H1 (cell line): ENCODE data around the gene NR3C2. TPM values are rescaled to one million over a fixed set of nuclear protein-coding genes. Genes with fewer than 3 reads are reported as not detected.

Experiments used
- CTCF ChIA-PET: fragments of 300-600 bp; sonication (Branson Sonifier 250); formaldehyde crosslinking; loops from one replicate; lab custom pipeline; 2021; ENCODE audit not compliant: partially characterized antibody; lab: Charles Lee
- POLR2A ChIA-PET: fragments of 300-600 bp; sonication (Branson Sonifier 250); formaldehyde crosslinking; loops from one replicate; lab custom pipeline; 2021; ENCODE audit warnings: inconsistent platforms; ENCODE audit not compliant: partially characterized antibody; lab: Charles Lee
- DNase-seq, 2 experiments: peaks; one replicate each; pipeline versions ENCODE4 v3.0.0 to v3.0.0-alpha.2; 2010 to 2022; ENCODE audit warnings: low spot score in 2 of 2, low read depth in 1 of 2, mixed read lengths in 1 of 2
- FAIRE-seq: peaks from 2 replicates; lab custom pipeline; 2011; peaks lifted over from hg19 to GRCh38; lab: Jason Lieb, UNC
- H2AFZ ChIP-seq: 2 replicates; pipeline ENCODE4 v1.8.1; 2012; ENCODE audit warnings: low read length, inconsistent platforms
- H2AK5ac ChIP-seq: 2 replicates; pipeline ENCODE4 v1.6.1; 2013; ENCODE audit warnings: low read depth, low read length
- H2BK120ac ChIP-seq: replicated peaks from 2 replicates; pipeline ENCODE3; 2013; ENCODE audit warnings: low read depth, low read length, inconsistent platforms
- H2BK12ac ChIP-seq: 2 replicates; pipeline ENCODE4 v1.6.1; 2013; ENCODE audit warnings: low read depth, low read length
- H2BK15ac ChIP-seq: 2 replicates; pipeline ENCODE4 v1.6.1; 2013; ENCODE audit warnings: low read length
- H2BK20ac ChIP-seq: 2 replicates; pipeline ENCODE4 v1.6.1; 2013; ENCODE audit warnings: low read length
- H2BK5ac ChIP-seq: 2 replicates; pipeline ENCODE4 v1.6.1; 2013; ENCODE audit warnings: low read depth, low read length
- H3K14ac ChIP-seq: 2 replicates; pipeline ENCODE4 v1.6.1; 2013; ENCODE audit warnings: inconsistent platforms; ENCODE audit not compliant: insufficient read length
- H3K18ac ChIP-seq: 2 replicates; pipeline ENCODE4 v1.6.1; 2013; ENCODE audit warnings: low read length; ENCODE audit errors: extremely low read depth
- H3K23ac ChIP-seq: 2 replicates; pipeline ENCODE4 v1.6.1; 2013; ENCODE audit warnings: inconsistent platforms; ENCODE audit not compliant: insufficient read length
- H3K23me2 ChIP-seq: 2 replicates; pipeline ENCODE4 v1.6.1; 2013; ENCODE audit warnings: low read depth, low read length
- H3K27ac ChIP-seq: 2 replicates; pipeline ENCODE4 v1.6.1; 2011; ENCODE audit warnings: low read depth, low read length, inconsistent platforms
- H3K27me3 ChIP-seq, 4 experiments: replicated peaks in 1 of 4; 1 replicate in 1 of 4; 2 replicates in 3 of 4; pipeline versions ENCODE4 v1.6.1 to v1.8.1; 2011 to 2013; ENCODE audit warnings: low read length in 3 of 4, mild to moderate bottlenecking in 3 of 4, inconsistent platforms in 2 of 4, mixed read lengths in 2 of 4, moderate library complexity in 1 of 4; ENCODE audit not compliant: control insufficient read depth in 3 of 4, insufficient read depth in 3 of 4; ENCODE audit errors: extremely low read depth in 1 of 4
- H3K36me3 ChIP-seq, 4 experiments: 2 replicates each; pipeline versions ENCODE4 v1.6.1 to v1.8.1; 2011 to 2013; ENCODE audit warnings: mild to moderate bottlenecking in 4 of 4, low read length in 3 of 4, moderate library complexity in 2 of 4, control low read depth in 1 of 4, inconsistent platforms in 1 of 4; ENCODE audit not compliant: insufficient read depth in 4 of 4, control insufficient read depth in 2 of 4
- H3K4ac ChIP-seq: replicated peaks from 2 replicates; pipeline ENCODE3; 2013; ENCODE audit warnings: low read length, low read depth, mixed read lengths, inconsistent platforms; ENCODE audit not compliant: insufficient read length
- H3K4me1 ChIP-seq, 4 experiments: replicated peaks in 1 of 4; 1 replicate in 1 of 4; 2 replicates in 3 of 4; pipeline versions ENCODE4 v1.6.1 to v1.8.1; 2011 to 2013; ENCODE audit warnings: low read length in 3 of 4, inconsistent platforms in 2 of 4, mixed read lengths in 1 of 4; ENCODE audit not compliant: insufficient read depth in 4 of 4, control insufficient read depth in 3 of 4
- H3K4me2 ChIP-seq, 2 experiments: 2 replicates each; pipeline versions ENCODE4 v1.6.1 to v1.8.1; 2011 to 2013; ENCODE audit warnings: low read depth in 2 of 2, low read length in 2 of 2, control low read depth in 1 of 2, inconsistent platforms in 1 of 2, mild to moderate bottlenecking in 1 of 2; ENCODE audit not compliant: insufficient read depth in 1 of 2
- H3K4me3 ChIP-seq, 4 experiments: fragments of 200-600, 300-600 bp in 1 of 4; sonication (generic), shearing (Covaris generic), sonication (Bioruptor Twin) in 1 of 4; 2 replicates each; pipeline versions ENCODE4 v1.5.1 to v1.8.1; 2011 to 2016; ENCODE audit warnings: low read length in 4 of 4, low read depth in 3 of 4, control low read depth in 2 of 4, inconsistent platforms in 2 of 4, mild to moderate bottlenecking in 2 of 4, mixed read lengths in 1 of 4, moderate library complexity in 1 of 4; ENCODE audit not compliant: insufficient read depth in 2 of 4; ENCODE audit errors: extremely low read depth in 1 of 4
- H3K56ac ChIP-seq: replicated peaks from 2 replicates; pipeline ENCODE3; 2013; ENCODE audit warnings: low read depth, mild to moderate bottlenecking, mixed read lengths, low read length, inconsistent platforms; ENCODE audit not compliant: insufficient read length
- H3K79me1 ChIP-seq: 2 replicates; pipeline ENCODE4 v1.6.1; 2013; ENCODE audit warnings: low read depth, low read length, control low read depth
- H3K79me2 ChIP-seq, 2 experiments: 2 replicates each; pipeline versions ENCODE4 v1.6.1 to v1.8.1; 2012 to 2013; ENCODE audit warnings: low read length in 2 of 2, mild to moderate bottlenecking in 2 of 2, inconsistent platforms in 1 of 2; ENCODE audit not compliant: insufficient read depth in 2 of 2, control insufficient read depth in 1 of 2
- H3K9ac ChIP-seq, 4 experiments: replicated peaks in 1 of 4; 1 replicate in 1 of 4; 2 replicates in 3 of 4; pipeline versions ENCODE4 v1.6.1 to v1.8.1; 2011 to 2013; ENCODE audit warnings: low read depth in 3 of 4, low read length in 3 of 4, control low read depth in 2 of 4, mild to moderate bottlenecking in 2 of 4, moderate library complexity in 2 of 4, inconsistent platforms in 1 of 4; ENCODE audit errors: extremely low read depth in 1 of 4
- H3K9me3 ChIP-seq, 2 experiments: 2 replicates each; pipeline versions ENCODE4 v1.6.1 to v1.8.1; 2012 to 2013; ENCODE audit warnings: mild to moderate bottlenecking in 2 of 2, moderate library complexity in 2 of 2, control low read depth in 1 of 2, inconsistent platforms in 1 of 2, low read depth in 1 of 2, low read length in 1 of 2, mixed read lengths in 1 of 2; ENCODE audit not compliant: insufficient read depth in 2 of 2
- H4K20me1 ChIP-seq, 2 experiments: replicated peaks in 1 of 2; 2 replicates each; pipeline versions ENCODE3 to v1.8.1; 2011 to 2013; ENCODE audit warnings: inconsistent platforms in 2 of 2, low read length in 2 of 2, mild to moderate bottlenecking in 1 of 2; ENCODE audit not compliant: insufficient read depth in 2 of 2, control insufficient read depth in 1 of 2
- H4K5ac ChIP-seq: 2 replicates; pipeline ENCODE4 v1.6.1; 2013; ENCODE audit warnings: low read length, low read depth, mixed read lengths, inconsistent platforms; ENCODE audit not compliant: insufficient read length
- H4K8ac ChIP-seq: 2 replicates; pipeline ENCODE4 v1.8.0; 2013; ENCODE audit warnings: mild to moderate bottlenecking, moderate library complexity, low read length, inconsistent platforms; ENCODE audit not compliant: insufficient read depth; ENCODE audit errors: extremely low read depth
- H4K91ac ChIP-seq: replicated peaks from 2 replicates; pipeline ENCODE3; 2013; ENCODE audit warnings: low read length, mixed read lengths, inconsistent platforms; ENCODE audit not compliant: insufficient read length
- CTCF ChIP-seq, 3 experiments: IDR thresholded peaks; 1 replicate in 2 of 3; 2 replicates in 1 of 3; pipeline versions ENCODE4 v1.5.1 to v1.6.1; 2011; ENCODE audit warnings: low read length in 3 of 3, mild to moderate bottlenecking in 3 of 3, inconsistent platforms in 2 of 3, low read depth in 1 of 3, moderate library complexity in 1 of 3; ENCODE audit not compliant: insufficient read depth in 1 of 3; ENCODE audit errors: control extremely low read depth in 1 of 3
- KDM5A ChIP-seq: fragments of 200-600 bp; IDR thresholded peaks from 2 replicates; pipeline ENCODE4 v1.7.1; 2012; ENCODE audit warnings: mild to moderate bottlenecking, low read length, inconsistent platforms, mixed read lengths
- RBBP5 ChIP-seq: IDR thresholded peaks from 2 replicates; pipeline ENCODE4 v1.7.1; 2012; ENCODE audit warnings: low read depth, mild to moderate bottlenecking, inconsistent platforms, low read length, moderate library complexity, borderline replicate concordance
- RFX5 ChIP-seq: IDR thresholded peaks from 2 replicates; pipeline ENCODE4 v1.6.1; 2011; ENCODE audit warnings: low read depth, low read length, improper control_type of control experiment, borderline replicate concordance
- RXRA ChIP-seq: IDR thresholded peaks from 2 replicates; pipeline ENCODE4 v1.6.1; 2011; ENCODE audit warnings: low read depth, mild to moderate bottlenecking, low read length, moderate library complexity; ENCODE audit not compliant: insufficient read depth
- SP2 ChIP-seq: IDR thresholded peaks from 2 replicates; pipeline ENCODE4 v1.6.1; 2012; ENCODE audit warnings: mild to moderate bottlenecking, low read length, inconsistent platforms
- SRF ChIP-seq: IDR thresholded peaks from 2 replicates; pipeline ENCODE4 v1.6.1; 2011; ENCODE audit warnings: mild to moderate bottlenecking, low read depth, low read length, moderate library complexity
- TAF1 ChIP-seq: IDR thresholded peaks from 2 replicates; pipeline ENCODE4 v1.6.1; 2011; ENCODE audit warnings: mild to moderate bottlenecking, low read depth, low read length
- TEAD4 ChIP-seq: IDR thresholded peaks from 2 replicates; pipeline ENCODE4 v1.6.1; 2012; ENCODE audit warnings: low read depth, low read length, inconsistent platforms, mixed read lengths
- USF2 ChIP-seq: IDR thresholded peaks from 2 replicates; pipeline ENCODE4 v1.6.1; 2011; ENCODE audit warnings: low read length, improper control_type of control experiment
- ZNF274 ChIP-seq: IDR thresholded peaks from 2 replicates; pipeline ENCODE4 v1.7.0; 2012; ENCODE audit warnings: low read length, borderline replicate concordance; ENCODE audit errors: extremely low read depth
- WGBS, 2 experiments: shearing (Covaris generic) in 1 of 2; methylation state at CpG; one replicate each; pipeline versions ENCODE4 v1.1.6 to v1.1.7; 2013 to 2015; ENCODE audit warnings: low lambda C conversion rate in 2 of 2, mixed read lengths in 2 of 2, inconsistent platforms in 1 of 2, low coverage in 1 of 2, missing lambda C conversion rate in 1 of 2; ENCODE audit not compliant: insufficient replicate concordance in 2 of 2, insufficient coverage in 1 of 2, insufficient read length in 1 of 2; ENCODE audit errors: extremely low coverage in 1 of 2, missing lambda C conversion rate in 1 of 2; 5-methylcytosine and 5-hydroxymethylcytosine counted together
- polyA plus RNA-seq, 7 experiments: library from polyadenylated mRNA; depleted of rRNA in 3 of 7; stranded (reverse) in 5 of 7; unstranded in 2 of 7; fragments of >200 nt in 5 of 7; fragments of 200-250 nt in 2 of 7; gene quantifications; 1 replicate in 5 of 7; 2 replicates in 1 of 7; 4 replicates in 1 of 7; pipeline versions ENCODE4 v1.2.1 to v1.2.3, GENCODE V29; 2011 to 2013; ENCODE audit warnings: missing spikeins in 2 of 7, mixed read lengths in 2 of 7
- total RNA-seq: library from RNA; stranded (reverse); fragmentation: NEBNext Ultra II Directional; extraction: Animal tissue kit (Norgen Biotek cat#: 25700); gene quantifications from 2 replicates; pipeline ENCODE4 v1.2.1, GENCODE V29; 2021

NR3C2 gene
- total and polyA plus RNA-seq, 2 of the 8 experiments (the other 6 are each of a cell fraction or from before 2014, with no cell fraction given): 0.80 to 3.9 TPM

- no peaks in the 10 kb centered on the region for H3K23me2 ChIP-seq
- no peak for DNase-seq
- H3K4ac ChIP-seq: no peak overlapping the region
- H3K79me2 ChIP-seq: no peaks in the 10 kb centered on the region
- H2BK5ac ChIP-seq: no peak overlapping the region
- H4K20me1 ChIP-seq: no peaks in the 10 kb centered on the region
- no peak for FAIRE-seq
- no peak overlapping the region for H2AFZ ChIP-seq
- ChIA-PET CTCF (interaction anchor here (0.6 kb wide), 1 partner anchor 1247 kb away, joined by 3 read pairs; no protein-coding TSS in a partner anchor), POLR2A (no interaction called here)
- H3K18ac ChIP-seq: no peak overlapping the region
- no peak overlapping the region for H2BK20ac ChIP-seq
- H2BK12ac ChIP-seq: no peak overlapping the region
- no peak overlapping the region for H3K56ac ChIP-seq
- no peak overlapping the region for H2BK120ac ChIP-seq
- no peaks in the 10 kb centered on the region for H3K36me3 ChIP-seq
- H3K79me1 ChIP-seq: no peaks in the 10 kb centered on the region
- H4K91ac ChIP-seq: no peak overlapping the region
- H3K4me1 ChIP-seq: no peaks in the 10 kb centered on the region
- H3K23ac ChIP-seq: no peak overlapping the region
- H3K27me3 ChIP-seq: no peaks in the 10 kb centered on the region
- no peak overlapping the region for H3K27ac ChIP-seq
- H3K9ac ChIP-seq: no peak overlapping the region
- no peak overlapping the region for H3K14ac ChIP-seq
- no peak overlapping the region for H3K4me2 ChIP-seq
- H3K9me3 ChIP-seq: no peaks in the 10 kb centered on the region
- no peak overlapping the region for H2BK15ac ChIP-seq
- H3K4me3 ChIP-seq: no peak overlapping the region
- H2AK5ac ChIP-seq: no peak overlapping the region
- WGBS, 2 experiments: 92% methylated on average over 5 of the region's 5 CpGs; no CpG with 5 or more reads in 1 of the 2 experiments
- H4K8ac ChIP-seq: no peak overlapping the region
- H4K5ac ChIP-seq: no peak overlapping the region
- TF ChIP-seq SP2: no peak
- no peak for TF ChIP-seq TEAD4
- TF ChIP-seq SRF: no peak
- no peak for TF ChIP-seq KDM5A
- TF ChIP-seq RBBP5: no peak
- TF ChIP-seq USF2: no peak
- no peak for TF ChIP-seq RXRA
- TF ChIP-seq ZNF274: no peak
- no peak for TF ChIP-seq CTCF (IDR thresholded peaks at IDR 0.05; ENCODE audit: control extremely low read depth in 1 of 3, insufficient read depth in 1 of 3, low read depth in 1 of 3, low read length in 3 of 3)
- no peak for TF ChIP-seq TAF1
- TF ChIP-seq RFX5: no peak
These were observed 176.6 kb downstream of the NR3C2 start for GRCh38 chr4:148265627-148266026.
